B cell (primary cell): Measurements from ENCODE around the gene PRR20D. TPM values are rescaled to one million over a fixed set of nuclear protein-coding genes. Genes with fewer than 3 reads are reported as not detected.

Experiments
- ATAC-seq: fragments of 200-7000 bp; cut with Tn5 transposase; one replicate; pipeline ENCODE4 v1.10.0; 2021; ENCODE audit warnings: low read depth, mild to moderate bottlenecking, moderate number of reproducible peaks, moderate library complexity
- CTCF ChIA-PET: fragments of 350-600 bp; sonication (Branson Sonifier 250); formaldehyde crosslinking; loops from one replicate; lab custom pipeline; 2021; ENCODE audit warnings: antibody characterized with exemption, inconsistent platforms; lab: Charles Lee
- POLR2A ChIA-PET: fragments of 350-600 bp; sonication (Branson Sonifier 250); formaldehyde crosslinking; loops from one replicate; lab custom pipeline; 2021; ENCODE audit warnings: antibody characterized with exemption; lab: Charles Lee
- DNase-seq: peaks from one replicate; pipeline ENCODE4 v3.0.0; 2013
- H2AFZ ChIP-seq: 2 replicates; pipeline ENCODE4 v1.6.1; 2012; ENCODE audit warnings: mild to moderate bottlenecking, low read depth, low read length; ENCODE audit not compliant: insufficient read depth, poor library complexity, severe bottlenecking
- H3K27ac ChIP-seq, 2 donors: 1 replicate in 1 of 2; 2 replicates in 1 of 2; pipeline ENCODE4 v1.5.1; 2012 to 2013; ENCODE audit warnings: low read length in 2 of 2, mild to moderate bottlenecking in 2 of 2, moderate library complexity in 1 of 2
- H3K27me3 ChIP-seq, 4 experiments: fragments of 200-600 bp in 1 of 4; sonication (generic) in 1 of 4; replicated peaks in 1 of 4; 1 replicate in 2 of 4; 2 replicates in 2 of 4; pipeline versions ENCODE4 v1.6.1 to v1.7.0; 2013 to 2016; ENCODE audit warnings: low read length in 3 of 4, mild to moderate bottlenecking in 2 of 4, mixed read lengths in 1 of 4, moderate library complexity in 1 of 4; ENCODE audit not compliant: insufficient read depth in 4 of 4, control insufficient read depth in 3 of 4; ENCODE audit errors: control extremely low read depth in 1 of 4
- H3K36me3 ChIP-seq, 2 experiments: replicated peaks in 1 of 2; 1 replicate in 1 of 2; 2 replicates in 1 of 2; pipeline versions ENCODE4 v1.6.1 to v1.7.1; 2013; ENCODE audit warnings: low read length in 1 of 2; ENCODE audit not compliant: insufficient read depth in 2 of 2, control insufficient read depth in 1 of 2; ENCODE audit errors: control extremely low read depth in 1 of 2, extremely low read depth in 1 of 2
- H3K4me1 ChIP-seq, 2 donors: fragments of 200-600 bp in 1 of 2; sonication (generic) in 1 of 2; 1 replicate in 1 of 2; 2 replicates in 1 of 2; pipeline versions ENCODE4 v1.5.1 to v1.6.1; 2013 to 2017; ENCODE audit warnings: low read length in 2 of 2; ENCODE audit not compliant: control insufficient read depth in 2 of 2, insufficient read depth in 2 of 2
- H3K4me2 ChIP-seq: replicated peaks from 2 replicates; pipeline ENCODE3; 2012; ENCODE audit warnings: mild to moderate bottlenecking, low read depth, low read length; ENCODE audit not compliant: poor library complexity, severe bottlenecking
- H3K4me3 ChIP-seq, 5 experiments: fragments of 200-600 bp in 1 of 5; sonication (generic) in 1 of 5; 1 replicate in 3 of 5; 2 replicates in 2 of 5; pipeline versions ENCODE4 v1.5.1 to v1.7.0; 2011 to 2016; ENCODE audit warnings: low read length in 4 of 5, mild to moderate bottlenecking in 4 of 5, low read depth in 2 of 5, control low read depth in 1 of 5, moderate library complexity in 1 of 5; ENCODE audit not compliant: insufficient read depth in 1 of 5; ENCODE audit errors: control extremely low read depth in 1 of 5, extremely low read depth in 1 of 5
- H3K79me2 ChIP-seq: fragments of 200-600 bp; sonication (generic); one replicate; pipeline ENCODE4 v1.6.0; 2016; ENCODE audit warnings: low read length; ENCODE audit not compliant: control insufficient read depth, insufficient read depth
- H3K9ac ChIP-seq: fragments of 200-600 bp; sonication (generic); 2 replicates; pipeline ENCODE4 v1.6.1; 2017; ENCODE audit warnings: mild to moderate bottlenecking, low read length, moderate library complexity
- H3K9me3 ChIP-seq, 3 donors: one replicate each; pipeline versions ENCODE4 v1.6.1 to v1.7.1; 2013; ENCODE audit warnings: low read length in 2 of 3; ENCODE audit not compliant: control insufficient read depth in 2 of 3, insufficient read depth in 1 of 3; ENCODE audit errors: control extremely low read depth in 1 of 3
- H4K20me1 ChIP-seq: 2 replicates; pipeline ENCODE4 v1.6.0; 2012; ENCODE audit warnings: mild to moderate bottlenecking, low read length; ENCODE audit not compliant: insufficient read depth, control insufficient read depth, poor library complexity, severe bottlenecking
- H3K27ac Mint-ChIP-seq: one replicate; pipeline ENCODE4 v1.8.0; 2021; ENCODE audit warnings: mixed read lengths
- H3K27me3 Mint-ChIP-seq: one replicate; pipeline ENCODE4 v1.8.0; 2021; ENCODE audit warnings: mixed read lengths
- H3K4me1 Mint-ChIP-seq: one replicate; pipeline ENCODE4 v1.8.0; 2021; ENCODE audit warnings: mixed read lengths
- H3K4me3 Mint-ChIP-seq: one replicate; pipeline ENCODE4 v1.8.0; 2021; ENCODE audit warnings: mixed read lengths
- H3K9me3 Mint-ChIP-seq: one replicate; pipeline ENCODE4 v1.8.0; 2022; ENCODE audit warnings: mixed read lengths; ENCODE audit not compliant: insufficient read depth
- EZH2 ChIP-seq: IDR thresholded peaks from 2 replicates; pipeline ENCODE4 v1.6.1; 2012; ENCODE audit warnings: borderline replicate concordance, low read depth, mild to moderate bottlenecking, moderate library complexity, low read length; ENCODE audit not compliant: insufficient read depth, poor library complexity, severe bottlenecking
- WGBS: methylation state at CpG from one replicate; pipeline ENCODE4 v1.1.5; 2013; ENCODE audit warnings: missing lambda C conversion rate; ENCODE audit not compliant: insufficient coverage; 5-methylcytosine and 5-hydroxymethylcytosine counted together
- intact Hi-C: fragments of 100-400 bp; cut with micrococcal nuclease; formaldehyde crosslinking; loops from one replicate; pipeline ENCODE4 v1.10.0; 2022
- polyA plus RNA-seq: library from polyadenylated mRNA; depleted of rRNA; stranded (reverse); fragments of >200 nt; gene quantifications from 2 replicates; pipeline ENCODE4 v1.2.3, GENCODE V29; 2012
- total RNA-seq, 2 donors: library from RNA; stranded (reverse); fragments of 120-200 nt in 1 of 2; gene quantifications; 1 replicate in 1 of 2; 2 replicates in 1 of 2; pipeline versions ENCODE4 v1.2.3 to v1.2.4, GENCODE V29; 2013 to 2022
- TF ChIP-seq, protein P1 (sequence below): fragments of 200-600 bp; IDR thresholded peaks from one replicate; pipeline ENCODE4 v1.8.0; 2022; ENCODE audit warnings: antibody characterized with exemption, mild to moderate bottlenecking

PRR20D gene
- total and polyA plus RNA-seq, 2 donors (not counting 1 experiment from before 2014, with no cell fraction given): not detected

- H3K4me3 Mint-ChIP-seq: no peak overlapping the region
- CTCF ChIA-PET: no interaction called here
- H3K27me3 ChIP-seq: no peaks in the 10 kb centered on the region
- no peak overlapping the region for H3K27ac Mint-ChIP-seq
- no peaks in the 10 kb centered on the region for H3K4me1 ChIP-seq
- no peaks in the 10 kb centered on the region for H3K79me2 ChIP-seq
- H4K20me1 ChIP-seq: no peaks in the 10 kb centered on the region
- H3K4me2 ChIP-seq: no peak overlapping the region
- no peaks in the 10 kb centered on the region for H3K9me3 Mint-ChIP-seq
- ATAC-seq (no peak), DNase-seq (no peak)
- no peak overlapping the region for H3K4me3 ChIP-seq
- H3K36me3 ChIP-seq: no peaks in the 10 kb centered on the region
- TF ChIP-seq EZH2: no peak
- TF ChIP-seq, protein P1, sequence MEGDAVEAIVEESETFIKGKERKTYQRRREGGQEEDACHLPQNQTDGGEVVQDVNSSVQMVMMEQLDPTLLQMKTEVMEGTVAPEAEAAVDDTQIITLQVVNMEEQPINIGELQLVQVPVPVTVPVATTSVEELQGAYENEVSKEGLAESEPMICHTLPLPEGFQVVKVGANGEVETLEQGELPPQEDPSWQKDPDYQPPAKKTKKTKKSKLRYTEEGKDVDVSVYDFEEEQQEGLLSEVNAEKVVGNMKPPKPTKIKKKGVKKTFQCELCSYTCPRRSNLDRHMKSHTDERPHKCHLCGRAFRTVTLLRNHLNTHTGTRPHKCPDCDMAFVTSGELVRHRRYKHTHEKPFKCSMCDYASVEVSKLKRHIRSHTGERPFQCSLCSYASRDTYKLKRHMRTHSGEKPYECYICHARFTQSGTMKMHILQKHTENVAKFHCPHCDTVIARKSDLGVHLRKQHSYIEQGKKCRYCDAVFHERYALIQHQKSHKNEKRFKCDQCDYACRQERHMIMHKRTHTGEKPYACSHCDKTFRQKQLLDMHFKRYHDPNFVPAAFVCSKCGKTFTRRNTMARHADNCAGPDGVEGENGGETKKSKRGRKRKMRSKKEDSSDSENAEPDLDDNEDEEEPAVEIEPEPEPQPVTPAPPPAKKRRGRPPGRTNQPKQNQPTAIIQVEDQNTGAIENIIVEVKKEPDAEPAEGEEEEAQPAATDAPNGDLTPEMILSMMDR: no peak
- H2AFZ ChIP-seq: no peak overlapping the region
- H3K27ac ChIP-seq: no peak overlapping the region
- H3K9ac ChIP-seq: no peak overlapping the region
- H3K9me3 ChIP-seq: peaks cover 0 to 5% (median 0%) of the 10 kb centered on the region in 3 donors
- no peaks in the 10 kb centered on the region for H3K27me3 Mint-ChIP-seq
- H3K4me1 Mint-ChIP-seq: no peaks in the 10 kb centered on the region
- POLR2A ChIA-PET: no interaction called here
- intact Hi-C loops: no loop called here
- no CpG with 5 or more reads among the region's 1 CpG for WGBS
Measured at GRCh38 chr13:57123681-57124080, 36.8 kb upstream of the PRR20D start.

GRCh38 chr13:57128909-57129308 is 31.5 kb upstream of the PRR20D start:
- Histone ChIP-seq H3K9ac (no peak overlapping the region), H2AFZ (no peak overlapping the region), H3K9me3 (no peaks in the 10 kb centered on the region), H3K4me2 (no peak overlapping the region), H3K27me3 (no peaks in the 10 kb centered on the region), H3K4me3 (no peak overlapping the region), H3K27ac (no peak overlapping the region), H3K36me3 (no peaks in the 10 kb centered on the region), H4K20me1 (no peaks in the 10 kb centered on the region), H3K79me2 (no peaks in the 10 kb centered on the region), H3K4me1 (no peaks in the 10 kb centered on the region)
- 87% methylated on average over 4 of the region's 6 CpGs for WGBS
- no peak overlapping the region for H3K27ac Mint-ChIP-seq
- no peak for TF ChIP-seq EZH2
- TF ChIP-seq, protein P1: no peak
- no peaks in the 10 kb centered on the region for H3K9me3 Mint-ChIP-seq
- intact Hi-C loops: no loop called here
- CTCF ChIA-PET: no interaction called here
- POLR2A ChIA-PET: no interaction called here
- H3K27me3 Mint-ChIP-seq: no peaks in the 10 kb centered on the region
- ATAC-seq: no peak
- DNase-seq: no peak
- H3K4me3 Mint-ChIP-seq: no peak overlapping the region
- no peaks in the 10 kb centered on the region for H3K4me1 Mint-ChIP-seq
